ENCODE data around the gene PRKCA.
"Not testable (repeated sequence)": the region's sequence is repeated elsewhere in the genome, so short reads cannot be mapped to it uniquely, and the experiment has no call there.

Gene PRKCA

GRCh38 chr17:66602659-66603384 is 300.4 kb downstream of the PRKCA start:
- H3K36me3 Mint-ChIP-seq = peaks cover 7% of the 10 kb centered on the region
- no peak overlapping the region for H3K27ac Mint-ChIP-seq
- H3K9me3 Mint-ChIP-seq = no peaks in the 10 kb centered on the region
- no peak overlapping the region for H3K4me3 Mint-ChIP-seq
- peaks cover 12% of the 10 kb centered on the region for H3K4me1 Mint-ChIP-seq
- no peaks in the 10 kb centered on the region for H3K27me3 Mint-ChIP-seq

GRCh38 chr17:66604376-66604775 is 302.0 kb downstream of the PRKCA start:
- peaks cover 19% of the 10 kb centered on the region for H3K36me3 Mint-ChIP-seq
- H3K27ac Mint-ChIP-seq = no peak overlapping the region
- no peaks in the 10 kb centered on the region for H3K27me3 Mint-ChIP-seq
- H3K9me3 Mint-ChIP-seq = peaks cover 3% of the 10 kb centered on the region
- no peak overlapping the region for H3K4me3 Mint-ChIP-seq
- peaks cover 19% of the 10 kb centered on the region for H3K4me1 Mint-ChIP-seq

GRCh38 chr17:66605541-66605940 is 303.1 kb downstream of the PRKCA start:
- H3K36me3 Mint-ChIP-seq = peaks cover 24% of the 10 kb centered on the region
- peaks cover 21% of the 10 kb centered on the region for H3K4me1 Mint-ChIP-seq
- H3K27ac Mint-ChIP-seq = no peak overlapping the region
- no peak overlapping the region for H3K4me3 Mint-ChIP-seq
- peaks cover 4% of the 10 kb centered on the region for H3K9me3 Mint-ChIP-seq
- no peaks in the 10 kb centered on the region for H3K27me3 Mint-ChIP-seq

- H3K9me3 Mint-ChIP-seq = peaks cover 4% of the 10 kb centered on the region
- H3K27me3 Mint-ChIP-seq = no peaks in the 10 kb centered on the region
- H3K27ac Mint-ChIP-seq = no peak overlapping the region
- H3K36me3 Mint-ChIP-seq = peaks cover 29% of the 10 kb centered on the region
- no peak overlapping the region for H3K4me3 Mint-ChIP-seq
- H3K4me1 Mint-ChIP-seq = peaks cover 43% of the 10 kb centered on the region
Measured at GRCh38 chr17:66610361-66611133, 308.1 kb downstream of the PRKCA start.

GRCh38 chr17:66611397-66611796 is 309.0 kb downstream of the PRKCA start:
- Mint-ChIP-seq H3K36me3 (peaks cover 27% of the 10 kb centered on the region), H3K4me1 (peaks cover 44% of the 10 kb centered on the region), H3K9me3 (peaks cover 4% of the 10 kb centered on the region), H3K27me3 (no peaks in the 10 kb centered on the region), H3K4me3 (no peak overlapping the region), H3K27ac (no peak overlapping the region)

GRCh38 chr17:66612993-66613392 is 310.6 kb downstream of the PRKCA start:
- peaks cover 27% of the 10 kb centered on the region for H3K36me3 Mint-ChIP-seq
- H3K27ac Mint-ChIP-seq = no peak overlapping the region
- no peak overlapping the region for H3K4me3 Mint-ChIP-seq
- H3K4me1 Mint-ChIP-seq = peaks cover 59% of the 10 kb centered on the region
- H3K27me3 Mint-ChIP-seq = no peaks in the 10 kb centered on the region
- peaks cover 4% of the 10 kb centered on the region for H3K9me3 Mint-ChIP-seq

- Mint-ChIP-seq H3K36me3 (peaks cover 15% of the 10 kb centered on the region), H3K27ac (no peak overlapping the region), H3K27me3 (no peaks in the 10 kb centered on the region), H3K9me3 (peaks cover under 1% of the 10 kb centered on the region), H3K4me3 (no peak overlapping the region), H3K4me1 (peaks cover 52% of the 10 kb centered on the region)
Measured at GRCh38 chr17:66614469-66614868, 312.1 kb downstream of the PRKCA start.

GRCh38 chr17:66619206-66619605 is 316.8 kb downstream of the PRKCA start:
- Mint-ChIP-seq H3K27me3 (no peaks in the 10 kb centered on the region), H3K4me1 (peaks cover 68% of the 10 kb centered on the region), H3K27ac (no peak overlapping the region), H3K4me3 (no peak overlapping the region), H3K36me3 (peaks cover 1% of the 10 kb centered on the region), H3K9me3 (no peaks in the 10 kb centered on the region)

- Mint-ChIP-seq H3K9me3 (no peaks in the 10 kb centered on the region), H3K27ac (peak overlapping the region; percentile 46), H3K4me1 (peaks cover 64% of the 10 kb centered on the region), H3K4me3 (no peak overlapping the region), H3K27me3 (no peaks in the 10 kb centered on the region), H3K36me3 (peaks cover 1% of the 10 kb centered on the region)
Measured at GRCh38 chr17:66620528-66620927, 318.1 kb downstream of the PRKCA start.

- not testable (repeated sequence) for H3K27ac Mint-ChIP-seq, H3K27me3 Mint-ChIP-seq, H3K4me3 Mint-ChIP-seq, H3K36me3 Mint-ChIP-seq, H3K9me3 Mint-ChIP-seq
- H3K4me1 Mint-ChIP-seq = peaks cover 76% of the 10 kb centered on the region
Measured at GRCh38 chr17:66624630-66625029, 322.2 kb downstream of the PRKCA start.

GRCh38 chr17:66625311-66625767 is 322.9 kb downstream of the PRKCA start:
- no peaks in the 10 kb centered on the region for H3K9me3 Mint-ChIP-seq
- H3K4me1 Mint-ChIP-seq = peaks cover 74% of the 10 kb centered on the region
- H3K27me3 Mint-ChIP-seq = no peaks in the 10 kb centered on the region
- peaks cover 1% of the 10 kb centered on the region for H3K36me3 Mint-ChIP-seq
- no peak overlapping the region for H3K4me3 Mint-ChIP-seq
- H3K27ac Mint-ChIP-seq = peak overlapping the region; percentile 10

GRCh38 chr17:66627985-66628384 is 325.6 kb downstream of the PRKCA start:
- Mint-ChIP-seq H3K9me3 (no peaks in the 10 kb centered on the region), H3K27ac (no peak overlapping the region), H3K27me3 (no peaks in the 10 kb centered on the region), H3K36me3 (no peaks in the 10 kb centered on the region), H3K4me1 (peaks cover 77% of the 10 kb centered on the region), H3K4me3 (no peak overlapping the region)

- Mint-ChIP-seq H3K4me3 (no peak overlapping the region), H3K9me3 (no peaks in the 10 kb centered on the region), H3K36me3 (peaks cover 2% of the 10 kb centered on the region), H3K27ac (peak overlapping the region; percentile 30), H3K4me1 (peaks cover 82% of the 10 kb centered on the region), H3K27me3 (no peaks in the 10 kb centered on the region)
Measured at GRCh38 chr17:66629762-66630161, 327.3 kb downstream of the PRKCA start.

GRCh38 chr17:66630379-66630778 is 328.0 kb downstream of the PRKCA start:
- Mint-ChIP-seq H3K27ac (no peak overlapping the region), H3K4me3 (no peak overlapping the region), H3K4me1 (peaks cover 82% of the 10 kb centered on the region), H3K9me3 (no peaks in the 10 kb centered on the region), H3K27me3 (no peaks in the 10 kb centered on the region), H3K36me3 (peaks cover 3% of the 10 kb centered on the region)

GRCh38 chr17:66630828-66631472 is 328.5 kb downstream of the PRKCA start:
- peaks cover 79% of the 10 kb centered on the region for H3K4me1 Mint-ChIP-seq
- no peaks in the 10 kb centered on the region for H3K27me3 Mint-ChIP-seq
- no peak overlapping the region for H3K27ac Mint-ChIP-seq
- no peaks in the 10 kb centered on the region for H3K9me3 Mint-ChIP-seq
- H3K36me3 Mint-ChIP-seq = peaks cover 5% of the 10 kb centered on the region
- no peak overlapping the region for H3K4me3 Mint-ChIP-seq

GRCh38 chr17:66632731-66633130 is 330.3 kb downstream of the PRKCA start:
- Mint-ChIP-seq H3K27ac (peak overlapping the region; percentile 51), H3K36me3 (peaks cover 7% of the 10 kb centered on the region)

More at GRCh38 chr17:66632731-66633130, 330.3 kb downstream of the PRKCA start:
- Mint-ChIP-seq H3K4me1 (peaks cover 74% of the 10 kb centered on the region), H3K9me3 (no peaks in the 10 kb centered on the region), H3K4me3 (no peak overlapping the region), H3K27me3 (no peaks in the 10 kb centered on the region)

Measured in activated naive CD4-positive, alpha-beta T cell treated with anti-CD3 and anti-CD28 coated beads, Interleukin-2, amount 50 U/mL, for 24 hours (primary cell).